NCI-H82 treated with DMSO at 0.1 percent for 48 hours (cell line): ENCODE data around the gene TSPAN32.
"Not testable (repeated sequence)": the region's sequence is repeated elsewhere in the genome, so short reads cannot be mapped to it uniquely, and the experiment has no call there.

Source experiments
- DNase-seq: peaks from one replicate; lab custom pipeline; 2025; ENCODE audit not compliant: unreplicated experiment; lab: John Stamatoyannopoulos, UW

Gene TSPAN32

GRCh38 chr11:2280208-2280607 is 21.6 kb upstream of the TSPAN32 start:
- no peak for DNase-seq

- DNase-seq: not testable (repeated sequence)
Observed at GRCh38 chr11:2286350-2286749, 15.5 kb upstream of the TSPAN32 start.

GRCh38 chr11:2287091-2287490 is 14.7 kb upstream of the TSPAN32 start:
- no peak for DNase-seq

- DNase-seq: no peak
Observed at GRCh38 chr11:2289350-2289749, 12.5 kb upstream of the TSPAN32 start.

- DNase-seq: no peak
Observed at GRCh38 chr11:2289859-2290258, 12.0 kb upstream of the TSPAN32 start.

- no peak for DNase-seq
Observed at GRCh38 chr11:2290351-2290841, 11.4 kb upstream of the TSPAN32 start.

- DNase-seq: no peak
Observed at GRCh38 chr11:2293531-2293971, 8.3 kb upstream of the TSPAN32 start.

- no peak for DNase-seq
Observed at GRCh38 chr11:2293984-2294925, 7.6 kb upstream of the TSPAN32 start.

GRCh38 chr11:2294926-2295290 is 6.9 kb upstream of the TSPAN32 start:
- no peak for DNase-seq

- DNase-seq: no peak
Observed at GRCh38 chr11:2295971-2296912, 5.6 kb upstream of the TSPAN32 start.

- DNase-seq: no peak
Observed at GRCh38 chr11:2296913-2297622, 4.7 kb upstream of the TSPAN32 start.

GRCh38 chr11:2297623-2298030 is 4.2 kb upstream of the TSPAN32 start:
- DNase-seq: no peak

- DNase-seq: no peak
Observed at GRCh38 chr11:2298131-2298794, 3.5 kb upstream of the TSPAN32 start.

GRCh38 chr11:2298795-2299761 is 2.7 kb upstream of the TSPAN32 start:
- no peak for DNase-seq

- no peak for DNase-seq
Observed at GRCh38 chr11:2299773-2300172, 2.0 kb upstream of the TSPAN32 start.

GRCh38 chr11:2300290-2300935 is 1.4 kb upstream of the TSPAN32 start:
- DNase-seq: no peak

GRCh38 chr11:2300936-2301630 is 730 bp upstream of the TSPAN32 start:
- no peak for DNase-seq

- no peak for DNase-seq
Observed at GRCh38 chr11:2302306-2302895, 588 bp downstream of the TSPAN32 start.
